ENCODE measurements around the gene SEPTIN8. TPM values are rescaled to one million over a fixed set of nuclear protein-coding genes. Genes with fewer than 3 reads are reported as not detected.

The SEPTIN8 gene
- total and polyA plus RNA-seq, 2 of the 8 experiments (the other 6 are each of a cell fraction or from before 2014, with no cell fraction given): 21.2 to 33.0 TPM

GRCh38 chr5:132813599-132814502, 36.8 kb upstream of the SEPTIN8 start:
- Histone ChIP-seq H3K14ac (ENCODE audit: insufficient read length) (no peak overlapping the region), H3K4me3 (ENCODE audit: extremely low read depth in 1 of 4, insufficient read depth in 2 of 4, low read depth in 3 of 4, low read length in 4 of 4) (peak overlapping the region; percentile 10 to 52 (median 28); a peak in 7 of 8 replicates), H2BK120ac (replicated peaks; ENCODE audit: low read depth, low read length) (no peak overlapping the region), H2AK5ac (ENCODE audit: low read depth, low read length) (no peak overlapping the region), H3K79me2 (ENCODE audit: control insufficient read depth in 1 of 2, insufficient read depth in 2 of 2, low read length in 2 of 2) (no peaks in the 10 kb centered on the region), H3K4me2 (ENCODE audit: insufficient read depth in 1 of 2, low read depth in 2 of 2, low read length in 2 of 2) (peak overlapping the region; percentile 31 to 68; a peak in 3 of 4 replicates), H3K23ac (ENCODE audit: insufficient read length) (no peak overlapping the region), H4K8ac (ENCODE audit: extremely low read depth, insufficient read depth, low read length) (no peak overlapping the region), H4K5ac (ENCODE audit: insufficient read length, low read depth, low read length) (no peak overlapping the region), H3K36me3 (ENCODE audit: control insufficient read depth in 2 of 4, insufficient read depth in 4 of 4, low read length in 3 of 4) (peaks cover 0 to 4% (median 0%) of the 10 kb centered on the region in 4 experiments; a peak in 1 of 8 replicates), H2BK15ac (ENCODE audit: low read length) (no peak overlapping the region), H3K56ac (replicated peaks; ENCODE audit: insufficient read length, low read depth, low read length) (no peak overlapping the region), H3K23me2 (ENCODE audit: low read depth, low read length) (peaks cover 4% of the 10 kb centered on the region; the same call in 1 of the 2 replicates), H2AFZ (ENCODE audit: low read length) (no peak overlapping the region), H4K91ac (replicated peaks; ENCODE audit: insufficient read length, low read length) (no peak overlapping the region), H2BK5ac (ENCODE audit: low read depth, low read length) (no peak overlapping the region), H3K4ac (replicated peaks; ENCODE audit: insufficient read length, low read depth, low read length) (no peak overlapping the region), H2BK20ac (ENCODE audit: low read length) (no peak overlapping the region), H3K9me3 (ENCODE audit: insufficient read depth in 2 of 2, low read depth in 1 of 2, low read length in 1 of 2) (peaks cover 0 to 9% of the 10 kb centered on the region in 2 experiments; a peak in 2 of 4 replicates), H3K18ac (ENCODE audit: extremely low read depth, low read length) (no peak overlapping the region; the same call in 1 of the 2 replicates), H3K4me1 (replicated peaks in 1 of 4; ENCODE audit: control insufficient read depth in 3 of 4, insufficient read depth in 4 of 4, low read length in 3 of 4) (peaks cover 0 to 3% (median 0%) of the 10 kb centered on the region in 4 experiments; a peak in 1 of 7 replicates), H3K9ac (replicated peaks in 1 of 4; ENCODE audit: extremely low read depth in 1 of 4, low read depth in 3 of 4, low read length in 3 of 4) (no peak overlapping the region), H2BK12ac (ENCODE audit: low read depth, low read length) (no peak overlapping the region), H3K27me3 (replicated peaks in 1 of 4; ENCODE audit: control insufficient read depth in 3 of 4, extremely low read depth in 1 of 4, insufficient read depth in 3 of 4, low read length in 3 of 4) (peaks cover 34 to 54% (median 46%) of the 10 kb centered on the region in 4 experiments), H3K79me1 (ENCODE audit: low read depth, low read length) (no peaks in the 10 kb centered on the region), H4K20me1 (replicated peaks in 1 of 2; ENCODE audit: control insufficient read depth in 1 of 2, insufficient read depth in 2 of 2, low read length in 2 of 2) (peaks cover 0 to 5% of the 10 kb centered on the region in 2 experiments), H3K27ac (ENCODE audit: low read depth, low read length) (no peak overlapping the region)
- ChIA-PET CTCF (ENCODE audit: partially characterized antibody) (interaction anchor here (0.6 to 3.2 kb wide), 16 partner anchors 9 to 287 kb away, joined by 3 to 19 read pairs (median 4); partner anchors contain the start of genes GDF9, SHROOM1 and UQCRQ), POLR2A (ENCODE audit: partially characterized antibody) (interaction anchor here (0.6 to 3.2 kb wide), 7 partner anchors 9 to 68 kb away, joined by 3 to 30 read pairs (median 4); partner anchors contain the start of genes CCNI2, GDF9, SHROOM1 and UQCRQ)
- FAIRE-seq (no peak), DNase-seq (ENCODE audit: low read depth in 1 of 2, low spot score in 2 of 2) (peak in 1 of 2 experiments; percentile 80)
- WGBS, 2 experiments (ENCODE audit: extremely low coverage in 1 of 2, insufficient coverage in 1 of 2, insufficient read length in 1 of 2, insufficient replicate concordance in 2 of 2, low coverage in 1 of 2, low lambda C conversion rate in 2 of 2, missing lambda C conversion rate in 1 of 2): 3% methylated on average over 40 of the region's 110 CpGs; no CpG with 5 or more reads in 1 of the 2 experiments
- no peak for TF ChIP-seq POU5F1 (IDR thresholded peaks at IDR 0.05; ENCODE audit: low read depth, low read length)
- TF ChIP-seq, protein P1, sequence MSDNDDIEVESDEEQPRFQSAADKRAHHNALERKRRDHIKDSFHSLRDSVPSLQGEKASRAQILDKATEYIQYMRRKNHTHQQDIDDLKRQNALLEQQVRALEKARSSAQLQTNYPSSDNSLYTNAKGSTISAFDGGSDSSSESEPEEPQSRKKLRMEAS (IDR thresholded peaks at IDR 0.05): peak; percentile 82
- TF ChIP-seq HDAC6 (IDR thresholded peaks at IDR 0.05; ENCODE audit: low read depth, low read length): no peak
- no peak for TF ChIP-seq MAFK (IDR thresholded peaks at IDR 0.05; ENCODE audit: low read depth, low read length)
- no peak for TF ChIP-seq SP4 (IDR thresholded peaks at IDR 0.05; ENCODE audit: low read length)
- TF ChIP-seq E2F6 (IDR thresholded peaks at IDR 0.05): peak; percentile 83
- no peak for TF ChIP-seq RXRA (IDR thresholded peaks at IDR 0.05; ENCODE audit: insufficient read depth, low read depth, low read length)
- TF ChIP-seq SRF (IDR thresholded peaks at IDR 0.05; ENCODE audit: low read depth, low read length): no peak
- TF ChIP-seq ASH2L (IDR thresholded peaks at IDR 0.05; ENCODE audit: low read length): no peak
- TF ChIP-seq PHF8 (conservative IDR thresholded peaks at IDR 0.05; ENCODE audit: low read depth, low read length): 0 out of 2 replicates have a peak, but pooled peaks have one; percentile 16

Measured in H1 (cell line).